ENCODE results near the gene NDUFA8.

The NDUFA8 gene

DNA sequence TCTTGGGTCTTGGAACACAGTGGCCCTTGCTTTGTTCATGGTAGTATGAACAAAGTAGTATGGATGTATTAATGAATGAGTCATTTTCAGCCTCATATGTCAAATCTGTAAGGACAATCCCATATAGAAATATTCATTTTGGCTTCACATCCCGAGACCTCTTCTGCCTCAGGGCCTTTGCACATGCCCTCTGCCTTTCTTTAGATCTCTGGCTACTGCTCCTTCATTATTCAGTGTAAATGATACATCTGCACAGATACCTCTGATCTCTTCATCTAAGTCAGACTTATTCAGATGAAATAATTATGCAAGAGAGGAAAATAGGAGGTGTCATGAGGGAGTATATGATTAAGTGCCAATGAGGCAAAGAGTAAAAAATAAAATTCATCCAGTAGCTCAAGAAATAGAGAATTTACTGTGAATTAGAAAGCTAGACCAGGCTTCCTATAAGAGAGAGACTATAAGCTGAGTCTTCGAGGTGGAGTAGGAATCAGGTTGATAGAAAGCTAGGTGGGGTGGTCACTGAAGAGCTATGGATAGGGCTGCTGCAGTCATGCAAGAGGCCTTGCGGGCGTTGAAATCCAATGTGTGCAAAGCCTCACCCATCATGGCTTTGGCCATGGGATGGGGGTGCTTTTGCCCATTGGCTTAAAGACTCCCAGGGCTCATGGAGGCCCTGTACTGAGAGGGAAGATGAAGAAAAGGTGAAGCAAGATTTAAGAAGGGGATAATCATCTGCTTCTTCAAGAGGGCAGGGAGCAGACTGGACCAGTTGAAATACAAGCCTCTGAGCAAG lies 62.8 kb downstream of the NDUFA8 start:
- DNase-seq: no peak

- DNase-seq: no peak
Observed at GRCh38 chr9:122095010-122095767, 64.4 kb downstream of the NDUFA8 start.

Measured in right hindlimb (tissue), 1 donor.